CD14-positive monocyte (primary cell): Measurements from ENCODE around the gene ZNF281. TPM values are rescaled to one million over a fixed set of nuclear protein-coding genes. Genes with fewer than 3 reads are reported as not detected.

Experiments
- DNase-seq, 3 donors: peaks; one replicate each; pipeline ENCODE4 v3.0.0-alpha.2; 2011 to 2022
- H2AFZ ChIP-seq: 2 replicates; pipeline ENCODE4 v1.6.0; 2012; ENCODE audit warnings: mild to moderate bottlenecking, low read depth, low read length, inconsistent platforms; ENCODE audit not compliant: insufficient read depth, poor library complexity, severe bottlenecking
- H3K27ac ChIP-seq, 2 donors: 1 replicate in 1 of 2; 2 replicates in 1 of 2; pipeline ENCODE4 v1.5.1; 2012 to 2013; ENCODE audit warnings: low read length in 2 of 2, control low read depth in 1 of 2, inconsistent platforms in 1 of 2, low read depth in 1 of 2, mild to moderate bottlenecking in 1 of 2
- H3K27me3 ChIP-seq, 2 donors: one replicate each; pipeline versions ENCODE4 v1.6.0 to v1.6.1; 2011 to 2013; ENCODE audit warnings: low read length in 2 of 2; ENCODE audit not compliant: control insufficient read depth in 2 of 2, insufficient read depth in 2 of 2
- H3K36me3 ChIP-seq, 2 donors: replicated peaks in 1 of 2; 1 replicate in 1 of 2; 2 replicates in 1 of 2; pipeline versions ENCODE4 v1.5.1 to v1.6.1; 2012 to 2013; ENCODE audit warnings: low read length in 2 of 2, control low read depth in 1 of 2, inconsistent platforms in 1 of 2, mild to moderate bottlenecking in 1 of 2; ENCODE audit not compliant: insufficient read depth in 2 of 2, control insufficient read depth in 1 of 2
- H3K4me1 ChIP-seq, 2 donors: 1 replicate in 1 of 2; 2 replicates in 1 of 2; pipeline versions ENCODE4 v1.5.1 to v1.6.1; 2012 to 2013; ENCODE audit warnings: low read length in 2 of 2, control low read depth in 1 of 2, inconsistent platforms in 1 of 2, mild to moderate bottlenecking in 1 of 2, moderate library complexity in 1 of 2; ENCODE audit not compliant: insufficient read depth in 2 of 2, control insufficient read depth in 1 of 2
- H3K4me2 ChIP-seq: replicated peaks from 2 replicates; pipeline ENCODE3; 2012; ENCODE audit warnings: low read length, moderate library complexity, mild to moderate bottlenecking; ENCODE audit not compliant: poor library complexity, severe bottlenecking; ENCODE audit errors: extremely low read depth
- H3K4me3 ChIP-seq, 3 experiments: fragments of 200-600 bp in 1 of 3; sonication (generic) in 1 of 3; replicated peaks in 1 of 3; 1 replicate in 2 of 3; 2 replicates in 1 of 3; pipeline ENCODE4 v1.5.1; 2011 to 2013; ENCODE audit warnings: low read length in 3 of 3, mild to moderate bottlenecking in 3 of 3, control low read depth in 2 of 3, low read depth in 2 of 3, inconsistent platforms in 1 of 3, moderate library complexity in 1 of 3
- H3K79me2 ChIP-seq: 2 replicates; pipeline ENCODE4 v1.6.0; 2012; ENCODE audit warnings: mild to moderate bottlenecking, control low read depth, inconsistent platforms, low read length, moderate library complexity; ENCODE audit not compliant: insufficient read depth
- H3K9ac ChIP-seq: 2 replicates; pipeline ENCODE4 v1.6.0; 2017; ENCODE audit warnings: low read length, mild to moderate bottlenecking; ENCODE audit not compliant: insufficient read depth, poor library complexity, severe bottlenecking
- H3K9me3 ChIP-seq, 2 donors: replicated peaks in 1 of 2; 1 replicate in 1 of 2; 2 replicates in 1 of 2; pipeline versions ENCODE4 v1.5.1 to v1.6.1; 2012 to 2013; ENCODE audit warnings: low read length in 2 of 2, control low read depth in 1 of 2; ENCODE audit not compliant: control insufficient read depth in 1 of 2, insufficient read depth in 1 of 2
- H4K20me1 ChIP-seq: 2 replicates; pipeline ENCODE4 v1.6.0; 2012; ENCODE audit warnings: mild to moderate bottlenecking, low read length, control low read depth, moderate library complexity; ENCODE audit not compliant: insufficient read depth
- H3K27ac Mint-ChIP-seq, 7 donors: one replicate each; pipeline ENCODE4 v1.8.0; 2020; ENCODE audit warnings: mild to moderate bottlenecking in 7 of 7, mixed read lengths in 7 of 7, moderate library complexity in 6 of 7, inconsistent platforms in 2 of 7
- H3K27me3 Mint-ChIP-seq, 3 donors: one replicate each; pipeline ENCODE4 v1.8.0; 2021 to 2022; ENCODE audit warnings: low read depth in 3 of 3, mild to moderate bottlenecking in 3 of 3, mixed read lengths in 3 of 3, moderate library complexity in 3 of 3, inconsistent platforms in 1 of 3
- H3K36me3 Mint-ChIP-seq, 2 donors: one replicate each; pipeline ENCODE4 v1.8.0; 2020; ENCODE audit warnings: mixed read lengths in 2 of 2, inconsistent platforms in 1 of 2, mild to moderate bottlenecking in 1 of 2
- H3K4me1 Mint-ChIP-seq: one replicate; pipeline ENCODE4 v1.8.0; 2020; ENCODE audit warnings: mild to moderate bottlenecking, mixed read lengths
- H3K4me3 Mint-ChIP-seq, 2 donors: one replicate each; pipeline ENCODE4 v1.8.0; 2020; ENCODE audit warnings: mild to moderate bottlenecking in 2 of 2, mixed read lengths in 2 of 2, moderate library complexity in 1 of 2
- H3K9me3 Mint-ChIP-seq, 7 donors: one replicate each; pipeline ENCODE4 v1.8.0; 2020 to 2022; ENCODE audit warnings: mixed read lengths in 7 of 7, mild to moderate bottlenecking in 6 of 7, moderate library complexity in 6 of 7, inconsistent platforms in 2 of 7
- WGBS: methylation state at CpG from one replicate; pipeline ENCODE4 v1.1.5; 2013; ENCODE audit warnings: missing lambda C conversion rate; ENCODE audit not compliant: insufficient coverage; 5-methylcytosine and 5-hydroxymethylcytosine counted together
- intact Hi-C, 2 donors: fragments of 100-400 bp; cut with micrococcal nuclease; formaldehyde crosslinking; loops; one replicate each; pipeline versions ENCODE4 v1.15.0 to v1.15.1; 2023
- polyA plus RNA-seq, 3 donors: library from polyadenylated mRNA; depleted of rRNA in 1 of 3; unstranded in 2 of 3; stranded (reverse) in 1 of 3; fragments of 300-500 nt in 2 of 3; fragments of >200 nt in 1 of 3; fragmentation: Illumina TruSeq in 2 of 3; gene quantifications; 1 replicate in 2 of 3; 2 replicates in 1 of 3; pipeline ENCODE4 v1.2.3, GENCODE V29; 2012 to 2021
- TF ChIP-seq, protein P1 (sequence below): fragments of 200-600 bp; IDR thresholded peaks from one replicate; pipeline ENCODE4 v1.8.0; 2022; ENCODE audit warnings: antibody characterized with exemption, mild to moderate bottlenecking

Gene ZNF281
- polyA plus RNA-seq, 3 donors = 10.5 to 30.6 (median 26.6) TPM

DNA sequence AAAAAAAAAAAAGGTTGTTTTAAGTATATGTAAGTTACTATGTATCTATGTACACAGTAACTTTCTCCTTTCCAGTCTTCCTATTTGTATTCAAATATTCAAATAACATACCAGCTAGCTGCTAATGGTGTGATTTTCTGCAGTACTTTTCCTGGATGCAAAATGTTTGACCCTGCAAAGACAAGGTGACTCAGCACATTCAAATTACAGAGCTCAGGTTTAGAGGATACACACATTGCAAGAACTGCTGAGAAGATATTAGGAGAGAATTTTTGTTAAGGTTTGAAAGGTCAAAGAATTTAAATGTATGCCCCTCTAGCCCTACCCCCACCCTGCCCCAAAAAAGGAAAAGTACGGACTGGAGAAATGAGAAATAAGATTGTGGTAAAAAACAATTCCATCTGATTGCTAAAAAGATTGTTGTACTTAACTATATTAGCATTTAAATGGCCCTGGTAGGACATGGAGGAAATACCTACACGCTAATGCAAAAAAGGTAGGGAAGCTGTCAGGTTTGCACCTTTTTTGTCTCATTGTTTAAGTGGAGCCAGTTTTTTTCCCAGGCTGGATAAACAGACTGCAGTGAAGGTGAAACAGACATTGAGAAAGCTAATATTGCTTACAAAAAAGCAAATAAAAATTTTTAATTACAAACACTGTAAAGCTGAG lies 45.6 kb downstream of the ZNF281 start:
- H3K4me2 ChIP-seq = peak overlapping the region; percentile 41
- no peak overlapping the region for H2AFZ ChIP-seq
- no peak overlapping the region for H3K9ac ChIP-seq
- H3K27me3 ChIP-seq = no peaks in the 10 kb centered on the region
- peak overlapping the region in 1 of 2 donors; percentile 19 for H3K4me3 Mint-ChIP-seq
- intact Hi-C loops = no loop called here
- H3K36me3 ChIP-seq = no peaks in the 10 kb centered on the region
- H3K27ac ChIP-seq = peak overlapping the region in 1 of 2 donors; percentile 55
- no peaks in the 10 kb centered on the region for H3K9me3 ChIP-seq
- peaks cover 50% of the 10 kb centered on the region for H3K4me1 Mint-ChIP-seq
- H3K27ac Mint-ChIP-seq = peak overlapping the region in 2 of 7 donors; percentile 17 to 51
- DNase-seq = no peak
- TF ChIP-seq, protein P1, sequence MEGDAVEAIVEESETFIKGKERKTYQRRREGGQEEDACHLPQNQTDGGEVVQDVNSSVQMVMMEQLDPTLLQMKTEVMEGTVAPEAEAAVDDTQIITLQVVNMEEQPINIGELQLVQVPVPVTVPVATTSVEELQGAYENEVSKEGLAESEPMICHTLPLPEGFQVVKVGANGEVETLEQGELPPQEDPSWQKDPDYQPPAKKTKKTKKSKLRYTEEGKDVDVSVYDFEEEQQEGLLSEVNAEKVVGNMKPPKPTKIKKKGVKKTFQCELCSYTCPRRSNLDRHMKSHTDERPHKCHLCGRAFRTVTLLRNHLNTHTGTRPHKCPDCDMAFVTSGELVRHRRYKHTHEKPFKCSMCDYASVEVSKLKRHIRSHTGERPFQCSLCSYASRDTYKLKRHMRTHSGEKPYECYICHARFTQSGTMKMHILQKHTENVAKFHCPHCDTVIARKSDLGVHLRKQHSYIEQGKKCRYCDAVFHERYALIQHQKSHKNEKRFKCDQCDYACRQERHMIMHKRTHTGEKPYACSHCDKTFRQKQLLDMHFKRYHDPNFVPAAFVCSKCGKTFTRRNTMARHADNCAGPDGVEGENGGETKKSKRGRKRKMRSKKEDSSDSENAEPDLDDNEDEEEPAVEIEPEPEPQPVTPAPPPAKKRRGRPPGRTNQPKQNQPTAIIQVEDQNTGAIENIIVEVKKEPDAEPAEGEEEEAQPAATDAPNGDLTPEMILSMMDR = no peak
- H3K79me2 ChIP-seq = no peaks in the 10 kb centered on the region
- peak overlapping the region in 1 of 3 experiments; percentile 36 for H3K4me3 ChIP-seq
- H4K20me1 ChIP-seq = no peaks in the 10 kb centered on the region
- no peaks in the 10 kb centered on the region for H3K27me3 Mint-ChIP-seq
- no CpG with 5 or more reads among the region's 2 CpGs for WGBS
- H3K36me3 Mint-ChIP-seq = peaks cover 0 to 3% of the 10 kb centered on the region in 2 donors
- H3K9me3 Mint-ChIP-seq = no peaks in the 10 kb centered on the region
- peaks cover 75 to 95% of the 10 kb centered on the region in 2 donors for H3K4me1 ChIP-seq

DNA sequence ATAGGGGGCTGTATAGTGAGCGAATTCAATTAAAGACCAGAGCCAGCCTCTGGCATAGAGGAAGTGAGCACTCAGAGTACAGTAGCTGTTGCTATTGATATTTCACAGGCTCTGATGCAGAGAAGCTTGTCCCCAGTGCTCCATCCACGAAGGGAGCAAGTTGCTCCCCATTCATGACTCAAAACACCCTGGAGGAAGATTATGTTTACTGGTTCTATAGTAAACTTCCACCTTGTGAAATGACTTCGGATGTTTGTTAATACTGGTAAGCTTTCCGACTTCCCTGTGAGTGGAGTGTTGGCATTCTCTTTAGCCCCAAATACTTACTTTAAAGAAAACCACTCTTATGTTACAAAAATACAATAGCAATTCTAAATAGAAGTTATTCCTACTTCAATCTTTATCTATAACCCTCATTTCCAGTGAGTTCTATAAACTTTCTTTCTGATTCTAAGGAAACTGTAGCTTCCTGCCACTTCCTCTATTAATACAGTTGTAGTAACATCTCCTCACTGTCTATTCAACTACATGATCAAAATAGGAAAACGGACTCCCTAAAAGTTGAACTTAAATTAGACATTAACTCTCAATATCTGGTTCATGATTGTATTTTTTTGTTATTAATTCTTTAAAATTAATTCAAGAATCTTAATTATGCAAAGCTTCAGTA lies 46.4 kb downstream of the ZNF281 start:
- intact Hi-C loops = loop anchor here in 1 of 2 donors (1.0 kb wide), 1 partner anchor 10 kb away; no protein-coding TSS in a partner anchor
- Histone ChIP-seq H3K4me2 (peak overlapping the region; percentile 41), H3K4me1 (peaks cover 69 to 87% of the 10 kb centered on the region in 2 donors), H3K9ac (no peak overlapping the region), H2AFZ (no peak overlapping the region), H3K27ac (peak overlapping the region in 1 of 2 donors; percentile 55), H3K79me2 (no peaks in the 10 kb centered on the region), H3K4me3 (peak overlapping the region in 2 of 3 experiments; percentile 25 to 36), H4K20me1 (no peaks in the 10 kb centered on the region), H3K9me3 (no peaks in the 10 kb centered on the region), H3K36me3 (no peaks in the 10 kb centered on the region), H3K27me3 (no peaks in the 10 kb centered on the region)
- WGBS = 0% methylated on average over 1 of the region's 5 CpGs
- Mint-ChIP-seq H3K27me3 (no peaks in the 10 kb centered on the region), H3K27ac (peak overlapping the region in 4 of 7 donors; percentile 82 to 86 (median 84)), H3K9me3 (no peaks in the 10 kb centered on the region), H3K36me3 (peaks cover 0 to 3% of the 10 kb centered on the region in 2 donors), H3K4me1 (peaks cover 42% of the 10 kb centered on the region), H3K4me3 (peak overlapping the region; percentile 37 to 81)
- DNase-seq = peak; percentile 70 to 85 (median 80)
- TF ChIP-seq, protein P1 = no peak
